ENCODE results near the gene APLF. TPM values are rescaled to one million over a fixed set of nuclear protein-coding genes. Genes with fewer than 3 reads are reported as not detected.
"Not testable (repeated sequence)": the region's sequence is repeated elsewhere in the genome, so short reads cannot be mapped to it uniquely, and the experiment has no call there.

The APLF gene
- total RNA-seq, 2 experiments from 2014 or later, result 2.8 to 3.6 TPM

DNA sequence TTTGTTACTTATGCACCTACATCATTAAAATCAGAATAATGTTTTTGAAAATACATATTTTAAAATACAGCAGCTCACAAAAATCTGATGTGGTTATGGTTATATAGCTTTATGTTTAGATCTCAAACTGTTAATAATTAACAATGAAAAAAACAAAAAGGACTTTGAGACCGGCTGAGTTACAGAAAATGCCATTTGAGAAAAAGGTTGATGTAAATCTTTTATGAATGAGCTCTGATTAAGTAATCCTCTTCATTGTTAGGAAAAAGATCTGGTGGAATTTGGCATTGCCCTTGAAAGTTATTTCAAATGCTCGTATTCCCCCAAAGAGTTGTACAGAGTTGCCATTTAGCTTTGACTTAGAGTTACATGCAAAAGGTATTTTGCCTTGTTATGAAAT, 93.2 kb downstream of the APLF start:
- POLR2A ChIA-PET, result no interaction called here
- no peaks in the 10 kb centered on the region for H3K9me3 Mint-ChIP-seq
- H3K27me3 Mint-ChIP-seq, result no peaks in the 10 kb centered on the region
- peaks cover 11% of the 10 kb centered on the region for H3K4me1 Mint-ChIP-seq
- CTCF ChIA-PET, result interaction anchor here (0.7 to 1.7 kb wide), 3 partner anchors 35 to 149 kb away, joined by 3 to 4 read pairs (median 4); no protein-coding TSS in a partner anchor
- no peak for DNase-seq
- no peak overlapping the region for H3K4me3 Mint-ChIP-seq
- H3K36me3 Mint-ChIP-seq (ENCODE audit: low read depth), result peaks cover 3% of the 10 kb centered on the region
- no peak overlapping the region for H3K27ac Mint-ChIP-seq

DNA sequence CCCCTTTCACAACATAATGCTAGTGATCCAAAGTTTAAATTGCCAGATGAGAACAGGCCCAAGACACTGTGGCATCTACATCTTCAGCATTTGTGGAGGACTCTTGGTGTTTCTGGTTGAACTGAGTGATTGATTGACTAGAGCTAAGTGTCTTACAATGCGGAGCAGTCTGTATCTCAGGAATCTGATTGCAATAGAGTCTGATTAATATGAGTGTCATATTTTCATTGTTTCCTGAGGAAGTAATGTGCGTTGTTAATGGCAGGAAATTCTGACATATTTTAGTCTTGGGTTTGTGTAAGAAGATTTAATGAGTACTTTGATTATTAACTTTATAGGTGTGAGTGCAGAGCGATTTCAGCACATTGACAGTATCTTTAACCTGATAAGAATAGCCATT, 94.0 kb downstream of the APLF start:
- ChIA-PET CTCF (interaction anchor here (1.7 kb wide), 1 partner anchor 148 kb away, joined by 4 read pairs; no protein-coding TSS in a partner anchor), POLR2A (no interaction called here)
- H3K27me3 Mint-ChIP-seq, result no peaks in the 10 kb centered on the region
- DNase-seq, result no peak
- H3K4me3 Mint-ChIP-seq, result no peak overlapping the region
- H3K27ac Mint-ChIP-seq, result no peak overlapping the region
- peaks cover 11% of the 10 kb centered on the region for H3K4me1 Mint-ChIP-seq
- peaks cover 3% of the 10 kb centered on the region for H3K36me3 Mint-ChIP-seq (ENCODE audit: low read depth)
- H3K9me3 Mint-ChIP-seq, result no peaks in the 10 kb centered on the region

DNA sequence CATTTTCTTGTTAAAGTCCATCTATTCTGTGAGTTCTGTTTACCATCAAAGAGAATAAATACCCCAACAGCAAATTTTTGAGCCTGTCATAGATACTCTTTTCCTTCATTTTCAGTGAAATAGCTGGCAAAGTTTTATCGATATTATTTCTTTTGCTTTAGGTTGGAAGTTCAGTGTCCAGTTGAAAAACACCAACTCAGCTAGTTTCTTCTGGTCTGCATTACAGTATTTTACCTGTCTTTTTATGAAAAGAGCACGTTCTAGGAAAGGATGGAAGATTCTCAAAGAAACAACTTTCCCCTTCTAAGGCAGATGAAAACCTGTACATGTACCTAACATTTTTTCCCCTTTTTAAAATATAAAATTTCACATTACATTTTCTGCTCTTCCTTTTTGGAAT, 95.5 kb downstream of the APLF start:
- POLR2A ChIA-PET, result no interaction called here
- peaks cover 11% of the 10 kb centered on the region for H3K4me1 Mint-ChIP-seq
- CTCF ChIA-PET, result no interaction called here
- no peak for DNase-seq
- no peaks in the 10 kb centered on the region for H3K9me3 Mint-ChIP-seq
- no peak overlapping the region for H3K4me3 Mint-ChIP-seq
- no peak overlapping the region for H3K27ac Mint-ChIP-seq
- H3K36me3 Mint-ChIP-seq (ENCODE audit: low read depth), result peaks cover 3% of the 10 kb centered on the region
- no peaks in the 10 kb centered on the region for H3K27me3 Mint-ChIP-seq

DNA sequence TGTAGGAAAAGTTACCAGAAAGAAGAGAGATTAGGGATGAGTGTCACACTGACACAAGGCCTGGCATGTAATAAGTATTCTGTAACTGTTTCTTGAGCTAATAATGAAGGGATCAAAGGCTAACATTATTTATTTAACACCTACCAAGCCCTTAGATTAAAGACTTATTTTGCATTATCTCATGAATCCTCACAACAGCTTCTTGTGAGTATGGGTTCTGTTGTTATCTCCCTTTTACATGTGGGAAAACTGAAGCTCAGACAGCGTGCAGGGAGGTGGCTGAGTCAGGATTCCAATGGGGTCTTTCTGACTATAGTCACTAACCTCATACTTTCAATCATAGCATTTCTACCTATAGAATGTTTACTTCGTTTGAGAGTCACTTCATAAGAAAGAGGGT, 97.0 kb downstream of the APLF start:
- ChIA-PET POLR2A (no interaction called here), CTCF (no interaction called here)
- Mint-ChIP-seq H3K27me3 (no peaks in the 10 kb centered on the region), H3K9me3 (no peaks in the 10 kb centered on the region), H3K27ac (no peak overlapping the region), H3K36me3 (ENCODE audit: low read depth) (no peaks in the 10 kb centered on the region), H3K4me3 (no peak overlapping the region), H3K4me1 (peaks cover 5% of the 10 kb centered on the region)
- no peak for DNase-seq

DNA sequence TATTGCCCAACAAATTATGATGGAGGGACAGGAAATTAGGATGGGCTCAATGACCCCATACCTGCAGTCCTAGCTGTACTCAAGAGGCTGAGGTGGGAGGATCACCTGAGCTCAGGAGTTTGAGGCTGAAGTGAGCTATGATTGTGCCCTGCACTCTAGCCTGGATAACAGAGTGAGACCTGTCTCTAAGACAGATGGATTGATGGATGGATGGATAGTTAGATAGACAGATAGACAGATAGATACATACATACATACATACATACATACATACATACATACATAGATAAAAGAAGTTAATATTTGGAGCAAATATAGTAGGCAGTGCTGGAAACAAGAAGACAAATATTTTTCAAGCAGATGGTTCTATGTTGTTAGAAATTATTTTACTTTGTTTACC, 97.9 kb downstream of the APLF start:
- Mint-ChIP-seq H3K4me3 (no peak overlapping the region), H3K9me3 (no peaks in the 10 kb centered on the region), H3K27me3 (no peaks in the 10 kb centered on the region), H3K4me1 (no peaks in the 10 kb centered on the region), H3K27ac (no peak overlapping the region), H3K36me3 (ENCODE audit: low read depth) (no peaks in the 10 kb centered on the region)
- ChIA-PET CTCF (no interaction called here), POLR2A (no interaction called here)
- no peak for DNase-seq

DNA sequence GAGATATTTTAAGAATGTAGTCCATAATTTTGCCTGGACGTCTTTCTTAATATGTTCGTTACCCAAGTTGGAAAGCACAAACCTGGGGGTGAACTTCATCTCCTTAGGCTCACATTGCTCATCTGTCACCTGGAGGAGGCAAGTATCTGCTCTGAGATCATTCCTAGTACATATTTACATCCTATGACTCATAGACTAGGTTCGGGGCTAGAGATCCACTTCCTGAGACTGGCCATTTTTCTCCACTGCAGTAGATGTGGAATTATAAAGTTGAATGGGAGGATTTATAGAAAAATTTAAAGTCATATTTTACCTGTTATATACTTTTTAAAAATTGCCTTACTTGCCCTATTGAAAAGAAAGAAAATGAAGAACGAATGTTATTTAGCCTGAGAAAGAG, 98.5 kb downstream of the APLF start:
- Mint-ChIP-seq H3K4me1 (no peaks in the 10 kb centered on the region), H3K27me3 (no peaks in the 10 kb centered on the region), H3K4me3 (no peak overlapping the region), H3K27ac (no peak overlapping the region), H3K36me3 (ENCODE audit: low read depth) (no peaks in the 10 kb centered on the region), H3K9me3 (no peaks in the 10 kb centered on the region)
- POLR2A ChIA-PET, result no interaction called here
- DNase-seq, result no peak
- CTCF ChIA-PET, result no interaction called here

DNA sequence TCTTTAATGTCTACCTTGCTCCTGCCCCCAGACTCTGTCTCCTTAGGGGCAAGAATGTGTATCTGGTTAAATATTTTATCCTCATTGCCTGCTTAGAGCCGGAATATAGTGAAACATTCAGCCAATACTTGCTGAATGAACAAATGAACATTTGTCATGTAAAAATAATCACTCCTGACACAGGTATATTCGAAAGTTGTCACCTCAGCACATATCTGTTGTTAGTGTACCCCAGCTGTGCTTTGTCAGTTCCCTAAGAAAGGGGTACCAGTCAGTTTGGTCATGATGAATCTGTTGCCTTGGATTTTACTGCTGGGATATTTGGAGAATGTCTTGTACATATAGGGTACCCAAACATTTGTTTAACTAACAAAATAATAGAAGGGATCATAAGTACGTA, 99.0 kb downstream of the APLF start:
- Mint-ChIP-seq H3K9me3 (no peaks in the 10 kb centered on the region), H3K36me3 (ENCODE audit: low read depth) (no peaks in the 10 kb centered on the region), H3K4me3 (no peak overlapping the region), H3K27me3 (no peaks in the 10 kb centered on the region), H3K27ac (no peak overlapping the region), H3K4me1 (no peaks in the 10 kb centered on the region)
- CTCF ChIA-PET, result no interaction called here
- DNase-seq, result no peak
- POLR2A ChIA-PET, result no interaction called here

DNA sequence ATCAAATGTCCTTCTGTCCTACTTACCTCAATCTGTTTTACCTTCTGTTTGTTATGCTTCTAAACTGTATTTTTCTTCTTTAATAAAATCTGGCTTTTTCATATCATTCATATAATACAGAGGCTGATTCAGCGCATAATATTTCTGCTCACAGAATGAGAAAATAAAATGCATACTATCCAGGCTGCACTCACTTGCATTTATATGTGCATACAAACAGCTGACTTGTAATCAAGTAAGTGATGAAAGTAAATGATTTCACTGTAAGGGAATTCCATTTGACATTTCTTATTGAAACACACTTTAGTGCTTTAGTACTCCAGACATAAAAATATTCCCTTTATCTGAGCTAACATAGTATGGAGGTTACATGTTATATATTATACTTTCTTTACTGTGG, 100.7 kb downstream of the APLF start:
- Mint-ChIP-seq H3K9me3 (no peaks in the 10 kb centered on the region), H3K36me3 (ENCODE audit: low read depth) (no peaks in the 10 kb centered on the region), H3K4me3 (no peak overlapping the region), H3K4me1 (no peaks in the 10 kb centered on the region), H3K27ac (no peak overlapping the region), H3K27me3 (no peaks in the 10 kb centered on the region)
- ChIA-PET POLR2A (no interaction called here), CTCF (no interaction called here)
- no peak for DNase-seq

DNA sequence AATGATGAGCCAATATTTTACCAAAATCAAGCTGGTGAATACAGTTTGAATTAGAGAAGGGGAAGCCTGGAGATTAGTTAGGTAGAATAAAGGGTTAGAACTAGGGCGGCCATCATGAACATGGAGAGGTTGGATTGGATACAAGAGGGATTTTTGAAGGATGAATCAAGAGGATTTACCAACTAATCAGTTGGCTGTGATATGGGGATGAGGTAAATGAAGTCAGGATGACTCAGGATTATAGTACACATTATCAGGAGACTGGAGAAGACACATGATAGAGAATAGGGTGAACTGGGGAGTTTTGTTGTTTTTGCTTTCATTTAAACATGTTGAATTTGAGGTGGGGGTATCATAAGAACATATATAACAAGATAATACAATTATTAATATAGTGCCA, 102.2 kb downstream of the APLF start:
- Mint-ChIP-seq H3K36me3 (ENCODE audit: low read depth) (no peaks in the 10 kb centered on the region), H3K4me3 (no peak overlapping the region), H3K4me1 (no peaks in the 10 kb centered on the region), H3K27me3 (no peaks in the 10 kb centered on the region), H3K27ac (no peak overlapping the region), H3K9me3 (no peaks in the 10 kb centered on the region)
- DNase-seq, result no peak
- CTCF ChIA-PET, result interaction anchor here (1.1 kb wide), 1 partner anchor 26 kb away, joined by 3 read pairs; no protein-coding TSS in a partner anchor
- POLR2A ChIA-PET, result no interaction called here

DNA sequence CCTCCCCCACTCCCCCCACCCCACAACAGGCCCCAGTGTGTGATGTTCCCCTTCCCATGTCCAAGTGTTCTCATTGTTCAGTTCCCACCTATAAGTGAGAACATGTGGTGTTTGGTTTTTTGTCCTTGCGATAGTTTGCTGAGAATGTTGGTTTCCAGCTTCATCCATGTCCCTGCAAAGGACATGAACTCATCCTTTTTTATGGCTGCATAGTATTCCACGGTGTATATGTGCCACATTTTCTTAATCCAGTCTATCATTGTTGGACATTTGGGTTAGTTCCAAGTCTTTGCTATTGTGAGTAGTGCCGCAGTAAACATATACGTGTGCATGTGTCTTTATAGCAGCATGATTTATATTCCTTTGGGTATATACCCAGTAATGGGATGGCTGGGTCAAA, 103.0 kb downstream of the APLF start:
- H3K27me3 Mint-ChIP-seq; H3K36me3 Mint-ChIP-seq (ENCODE audit: low read depth); DNase-seq; H3K27ac Mint-ChIP-seq; H3K9me3 Mint-ChIP-seq; CTCF ChIA-PET; H3K4me3 Mint-ChIP-seq; H3K4me1 Mint-ChIP-seq; POLR2A ChIA-PET: not testable (repeated sequence)

DNA sequence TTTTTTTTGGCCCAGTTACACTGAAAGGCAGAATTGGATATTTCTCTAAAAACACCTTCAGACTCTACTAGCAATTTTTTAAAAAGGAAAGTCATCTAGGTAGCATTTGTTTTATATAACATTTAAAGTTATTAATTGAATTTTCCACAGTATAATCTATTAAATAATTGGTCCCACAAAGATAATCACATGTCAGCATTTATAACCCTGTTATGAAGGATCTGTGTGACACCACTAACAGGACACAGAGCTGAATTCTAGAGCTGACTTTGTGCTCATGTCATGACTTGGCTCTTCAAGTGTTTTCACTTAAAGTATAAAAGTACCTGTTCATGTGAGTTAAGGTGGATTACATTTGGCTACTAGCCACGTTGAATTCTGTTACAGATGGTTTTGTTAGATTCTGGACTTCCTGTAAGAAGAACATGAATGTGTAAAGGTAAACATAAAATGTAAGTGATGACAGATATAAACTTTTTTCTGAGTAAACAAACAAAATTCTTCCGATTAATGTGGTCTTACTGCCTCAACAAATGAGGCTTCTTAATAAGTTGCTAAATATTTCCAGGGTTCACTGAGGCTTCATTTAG, 106.9 kb downstream of the APLF start:
- Mint-ChIP-seq H3K9me3 (peaks cover 1% of the 10 kb centered on the region), H3K4me1 (no peaks in the 10 kb centered on the region), H3K27me3 (no peaks in the 10 kb centered on the region), H3K4me3 (no peak overlapping the region), H3K27ac (no peak overlapping the region), H3K36me3 (ENCODE audit: low read depth) (peaks cover 2% of the 10 kb centered on the region)
- DNase-seq, result no peak
- CTCF ChIA-PET, result interaction anchor here (2.0 kb wide), 1 partner anchor 21 kb away, joined by 8 read pairs; no protein-coding TSS in a partner anchor
- POLR2A ChIA-PET, result interaction anchor here (0.8 kb wide), 1 partner anchor 11 kb away, joined by 3 read pairs; no protein-coding TSS in a partner anchor

DNA sequence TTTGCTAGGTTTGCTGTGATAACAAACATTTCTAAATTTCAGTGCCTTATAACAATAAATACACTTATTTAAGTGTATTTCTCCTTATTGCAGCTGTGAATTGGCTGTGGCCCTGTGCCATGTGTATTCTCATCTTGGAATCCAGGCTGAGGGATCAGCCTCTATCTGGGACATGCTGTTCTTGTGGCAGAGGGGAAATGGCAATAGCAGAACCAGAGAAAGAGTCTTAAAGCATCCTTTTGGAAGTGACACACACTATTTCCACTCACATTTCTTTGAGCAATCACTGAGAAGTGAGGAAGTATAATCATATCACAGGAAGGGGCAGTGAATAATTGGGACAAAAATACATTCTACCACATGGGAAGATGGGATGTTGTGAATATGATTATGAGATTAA, 109.8 kb downstream of the APLF start:
- H3K9me3 Mint-ChIP-seq, result peaks cover 4% of the 10 kb centered on the region
- DNase-seq, result no peak
- peaks cover 6% of the 10 kb centered on the region for H3K36me3 Mint-ChIP-seq (ENCODE audit: low read depth)
- CTCF ChIA-PET, result interaction anchor here (1.5 kb wide), 1 partner anchor 18 kb away, joined by 9 read pairs; no protein-coding TSS in a partner anchor
- no peak overlapping the region for H3K27ac Mint-ChIP-seq
- no peaks in the 10 kb centered on the region for H3K27me3 Mint-ChIP-seq
- H3K4me3 Mint-ChIP-seq, result no peak overlapping the region
- POLR2A ChIA-PET, result no interaction called here
- no peaks in the 10 kb centered on the region for H3K4me1 Mint-ChIP-seq

DNA sequence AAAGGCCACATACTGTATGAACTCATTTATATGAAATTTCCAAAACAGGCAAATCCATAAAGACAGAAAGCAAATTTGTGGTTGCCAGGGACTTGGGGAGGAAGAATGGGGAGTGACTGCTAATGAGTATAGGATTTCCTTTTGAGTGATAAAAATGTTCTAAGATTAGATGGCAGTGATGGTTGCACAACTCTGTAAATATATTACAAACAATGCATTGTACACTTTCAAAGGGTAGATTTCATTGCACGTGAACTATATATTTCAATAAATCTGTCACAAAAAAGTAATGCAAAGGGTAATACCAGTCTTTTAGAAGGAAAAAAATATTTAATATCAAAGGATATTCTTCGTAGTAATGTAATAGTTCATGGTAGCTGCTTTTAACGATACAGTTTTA, 112.3 kb downstream of the APLF start:
- H3K9me3 Mint-ChIP-seq, result peaks cover 4% of the 10 kb centered on the region
- no peak overlapping the region for H3K4me3 Mint-ChIP-seq
- no peak for DNase-seq
- no peaks in the 10 kb centered on the region for H3K27me3 Mint-ChIP-seq
- no peaks in the 10 kb centered on the region for H3K4me1 Mint-ChIP-seq
- no peak overlapping the region for H3K27ac Mint-ChIP-seq
- H3K36me3 Mint-ChIP-seq (ENCODE audit: low read depth), result peaks cover 6% of the 10 kb centered on the region
- POLR2A ChIA-PET, result no interaction called here
- CTCF ChIA-PET, result no interaction called here

DNA sequence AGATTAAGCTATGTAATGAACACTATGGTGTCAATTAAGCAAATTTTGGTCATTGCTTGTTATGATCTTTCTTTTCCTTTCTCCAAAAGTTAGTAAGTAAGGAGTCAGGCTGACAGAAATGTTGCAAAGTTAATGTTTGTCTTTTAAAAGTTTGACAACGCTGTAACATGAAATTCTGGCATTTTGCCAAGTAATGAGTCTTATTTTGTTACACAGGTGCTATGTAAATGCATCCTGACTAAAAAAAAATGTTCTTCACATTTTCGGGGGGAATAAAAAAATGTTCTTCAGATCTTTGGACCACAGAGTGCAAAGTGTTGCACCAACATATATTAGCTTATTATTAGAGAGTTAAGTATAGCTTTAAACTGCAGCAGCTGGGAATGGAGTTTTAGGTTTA, 121.2 kb downstream of the APLF start:
- CTCF ChIA-PET, result no interaction called here
- no peak for DNase-seq
- peaks cover 4% of the 10 kb centered on the region for H3K36me3 Mint-ChIP-seq (ENCODE audit: low read depth)
- peaks cover 3% of the 10 kb centered on the region for H3K27me3 Mint-ChIP-seq
- no peaks in the 10 kb centered on the region for H3K4me1 Mint-ChIP-seq
- H3K4me3 Mint-ChIP-seq, result no peak overlapping the region
- H3K27ac Mint-ChIP-seq, result no peak overlapping the region
- POLR2A ChIA-PET, result no interaction called here
- no peaks in the 10 kb centered on the region for H3K9me3 Mint-ChIP-seq

Data from activated CD4-positive, alpha-beta memory T cell treated with anti-CD3 and anti-CD28 coated beads, Interleukin-2, amount 10 ng/mL, durations not matched to agents 7 days and 5 days (primary cell).